A673 (cell line): ENCODE results near the gene ARL16.

ENCODE experiments used
- CTCF ChIP-seq: fragments of 300-800, 200-600 bp; sonication (generic); conservative IDR thresholded peaks from 2 replicates; pipeline ENCODE4 v1.5.1; 2017; ENCODE audit warnings: low read depth, mild to moderate bottlenecking, antibody characterized with exemption, low read length, moderate library complexity, mixed read lengths
- EZH2 ChIP-seq: fragments of 200-600 bp; sonication (generic); IDR thresholded peaks from 2 replicates; pipeline ENCODE4 v1.6.1; 2017; ENCODE audit warnings: borderline replicate concordance, low read depth, mild to moderate bottlenecking, mixed read lengths, antibody characterized with exemption, low read length; ENCODE audit not compliant: poor library complexity, severe bottlenecking

GRCh38 chr17:81650951-81651350 lies 32.6 kb downstream of the ARL16 start:
- TF ChIP-seq CTCF (no peak), EZH2 (no peak)
